WTC11 (cell line): ENCODE results near the gene GSDME. TPM values are rescaled to one million over a fixed set of nuclear protein-coding genes. Genes with fewer than 3 reads are reported as not detected.

Experiments
- ATAC-seq: fragments of 200-7000 bp; cut with Tn5 transposase; 2 replicates; pipeline ENCODE4 v1.10.0; 2021; ENCODE audit warnings: mild to moderate bottlenecking, moderate library complexity
- CTCF ChIA-PET: fragments of 300-600 bp; sonication (Branson Sonifier 250); formaldehyde crosslinking; loops from one replicate; lab custom pipeline; 2021; ENCODE audit warnings: antibody characterized with exemption; lab: Charles Lee
- POLR2A ChIA-PET: fragments of 350-600 bp; sonication (Branson Sonifier 250); formaldehyde crosslinking; loops from one replicate; lab custom pipeline; 2021; ENCODE audit warnings: antibody characterized with exemption; lab: Charles Lee
- DNase-seq: peaks from one replicate; pipeline ENCODE4 v3.0.0; 2021; ENCODE audit warnings: low spot score
- H3K27ac Mint-ChIP-seq: 2 replicates; pipeline ENCODE4 v1.8.0; 2021; ENCODE audit warnings: mixed read lengths
- H3K27me3 Mint-ChIP-seq: 2 replicates; pipeline ENCODE4 v1.8.0; 2021; ENCODE audit warnings: low read depth, mild to moderate bottlenecking, moderate library complexity, mixed read lengths
- H3K36me3 Mint-ChIP-seq: 2 replicates; pipeline ENCODE4 v1.8.0; 2021; ENCODE audit warnings: mixed read lengths
- H3K4me1 Mint-ChIP-seq: 2 replicates; pipeline ENCODE4 v1.8.0; 2022; ENCODE audit warnings: mixed read lengths
- H3K4me3 Mint-ChIP-seq: 2 replicates; pipeline ENCODE4 v1.8.0; 2021; ENCODE audit warnings: mild to moderate bottlenecking, moderate library complexity, mixed read lengths
- H3K9me3 Mint-ChIP-seq: 2 replicates; pipeline ENCODE4 v1.8.0; 2021; ENCODE audit warnings: mixed read lengths
- AR ChIP-seq: fragments of 250-450 bp; sonication (Bioruptor Pico); IDR thresholded peaks from 2 replicates; pipeline ENCODE4 v1.9.0; 2021; ENCODE audit warnings: mild to moderate bottlenecking
- CBFB ChIP-seq: sonication (generic); formaldehyde crosslinking; IDR thresholded peaks from 2 replicates; pipeline ENCODE4 v1.8.1; 2022; ENCODE audit warnings: mild to moderate bottlenecking, low read depth, missing genetic modification reagents
- EMX1 ChIP-seq: fragments of 250-450 bp; sonication (Bioruptor Pico); IDR thresholded peaks from 2 replicates; pipeline ENCODE4 v1.8.0; 2021; ENCODE audit warnings: mild to moderate bottlenecking
- FOXJ3 ChIP-seq: sonication (generic); formaldehyde crosslinking; IDR thresholded peaks from 2 replicates; pipeline ENCODE4 v1.9.0; 2021; ENCODE audit warnings: missing genetic modification reagents, mild to moderate bottlenecking, borderline replicate concordance
- GRHL2 ChIP-seq: fragments of 250-450 bp; sonication (Bioruptor Pico); IDR thresholded peaks from 2 replicates; pipeline ENCODE4 v1.8.0; 2022; ENCODE audit warnings: mild to moderate bottlenecking, moderate library complexity; ENCODE audit not compliant: insufficient replicate concordance, severe bottlenecking
- MXD4 ChIP-seq: fragments of 250-450 bp; sonication (Bioruptor Pico); IDR thresholded peaks from 2 replicates; pipeline ENCODE4 v1.8.0; 2021; ENCODE audit warnings: mild to moderate bottlenecking, moderate library complexity, borderline replicate concordance
- NFE2L1 ChIP-seq: sonication (generic); formaldehyde crosslinking; IDR thresholded peaks from 2 replicates; pipeline ENCODE4 v1.8.1; 2023; ENCODE audit warnings: missing genetic modification reagents
- NR2C2 ChIP-seq: sonication (generic); formaldehyde crosslinking; IDR thresholded peaks from 2 replicates; pipeline ENCODE4 v1.8.0; 2022; ENCODE audit warnings: mild to moderate bottlenecking, missing genetic modification reagents
- RELA ChIP-seq: sonication (generic); formaldehyde crosslinking; IDR thresholded peaks from 2 replicates; pipeline ENCODE4 v1.8.1; 2022; ENCODE audit warnings: missing genetic modification reagents, mild to moderate bottlenecking, borderline replicate concordance
- SMAD3 ChIP-seq: sonication (generic); formaldehyde crosslinking; IDR thresholded peaks from 2 replicates; pipeline ENCODE4 v1.8.0; 2022; ENCODE audit warnings: missing genetic modification reagents, mild to moderate bottlenecking, borderline replicate concordance
- TCF7 ChIP-seq: sonication (generic); formaldehyde crosslinking; IDR thresholded peaks from 2 replicates; pipeline ENCODE4 v1.8.0; 2022; ENCODE audit warnings: mild to moderate bottlenecking, low read depth, missing genetic modification reagents, moderate library complexity
- TP53 ChIP-seq: sonication (generic); formaldehyde crosslinking; IDR thresholded peaks from 2 replicates; pipeline ENCODE4 v1.8.1; 2023; ENCODE audit warnings: mild to moderate bottlenecking, missing genetic modification reagents
- ZNF121 ChIP-seq: sonication (generic); formaldehyde crosslinking; IDR thresholded peaks from 2 replicates; pipeline ENCODE4 v1.8.0; 2023; ENCODE audit warnings: missing genetic modification reagents
- ZNF263 ChIP-seq: sonication (generic); formaldehyde crosslinking; IDR thresholded peaks from 2 replicates; pipeline ENCODE4 v1.8.1; 2022; ENCODE audit warnings: low read depth, mild to moderate bottlenecking, moderate library complexity, missing genetic modification reagents
- ZNF423 ChIP-seq: fragments of 250-450 bp; sonication (Bioruptor Pico); IDR thresholded peaks from 2 replicates; pipeline ENCODE4 v2.1.2; 2022; ENCODE audit warnings: mild to moderate bottlenecking, moderate library complexity
- ZNF671 ChIP-seq: fragments of 250-450 bp; sonication (Bioruptor Pico); IDR thresholded peaks from 2 replicates; pipeline ENCODE4 v1.8.0; 2021; ENCODE audit warnings: mild to moderate bottlenecking
- total RNA-seq: library from RNA; stranded (reverse); gene quantifications from 3 replicates; pipeline ENCODE4 v1.2.3, GENCODE V29; 2021
- TF ChIP-seq, protein P1 (sequence below): sonication (generic); formaldehyde crosslinking; IDR thresholded peaks from 2 replicates; pipeline ENCODE4 v1.8.0; 2023; ENCODE audit warnings: missing genetic modification reagents, mild to moderate bottlenecking, borderline replicate concordance
- TF ChIP-seq, protein P2 (sequence below): sonication (generic); formaldehyde crosslinking; conservative IDR thresholded peaks from 2 replicates; pipeline ENCODE4 v1.8.1; 2022; ENCODE audit warnings: mild to moderate bottlenecking, missing genetic modification reagents
- TF ChIP-seq, protein P3 (sequence below): sonication (generic); formaldehyde crosslinking; IDR thresholded peaks from 2 replicates; pipeline ENCODE4 v1.8.1; 2023; ENCODE audit warnings: mild to moderate bottlenecking, missing genetic modification reagents, moderate library complexity
- TF ChIP-seq, protein P4 (sequence below): sonication (generic); formaldehyde crosslinking; IDR thresholded peaks from 2 replicates; pipeline ENCODE4 v1.8.0; 2022; ENCODE audit warnings: mild to moderate bottlenecking, missing genetic modification reagents
- TF ChIP-seq, protein P5 (sequence below): sonication (generic); formaldehyde crosslinking; IDR thresholded peaks from 2 replicates; pipeline ENCODE4 v1.8.0; 2022; ENCODE audit warnings: mild to moderate bottlenecking, missing genetic modification reagents

Gene GSDME
- total RNA-seq, 1 experiment from 2014 or later, result 4.8 TPM

- TF ChIP-seq, protein P1, sequence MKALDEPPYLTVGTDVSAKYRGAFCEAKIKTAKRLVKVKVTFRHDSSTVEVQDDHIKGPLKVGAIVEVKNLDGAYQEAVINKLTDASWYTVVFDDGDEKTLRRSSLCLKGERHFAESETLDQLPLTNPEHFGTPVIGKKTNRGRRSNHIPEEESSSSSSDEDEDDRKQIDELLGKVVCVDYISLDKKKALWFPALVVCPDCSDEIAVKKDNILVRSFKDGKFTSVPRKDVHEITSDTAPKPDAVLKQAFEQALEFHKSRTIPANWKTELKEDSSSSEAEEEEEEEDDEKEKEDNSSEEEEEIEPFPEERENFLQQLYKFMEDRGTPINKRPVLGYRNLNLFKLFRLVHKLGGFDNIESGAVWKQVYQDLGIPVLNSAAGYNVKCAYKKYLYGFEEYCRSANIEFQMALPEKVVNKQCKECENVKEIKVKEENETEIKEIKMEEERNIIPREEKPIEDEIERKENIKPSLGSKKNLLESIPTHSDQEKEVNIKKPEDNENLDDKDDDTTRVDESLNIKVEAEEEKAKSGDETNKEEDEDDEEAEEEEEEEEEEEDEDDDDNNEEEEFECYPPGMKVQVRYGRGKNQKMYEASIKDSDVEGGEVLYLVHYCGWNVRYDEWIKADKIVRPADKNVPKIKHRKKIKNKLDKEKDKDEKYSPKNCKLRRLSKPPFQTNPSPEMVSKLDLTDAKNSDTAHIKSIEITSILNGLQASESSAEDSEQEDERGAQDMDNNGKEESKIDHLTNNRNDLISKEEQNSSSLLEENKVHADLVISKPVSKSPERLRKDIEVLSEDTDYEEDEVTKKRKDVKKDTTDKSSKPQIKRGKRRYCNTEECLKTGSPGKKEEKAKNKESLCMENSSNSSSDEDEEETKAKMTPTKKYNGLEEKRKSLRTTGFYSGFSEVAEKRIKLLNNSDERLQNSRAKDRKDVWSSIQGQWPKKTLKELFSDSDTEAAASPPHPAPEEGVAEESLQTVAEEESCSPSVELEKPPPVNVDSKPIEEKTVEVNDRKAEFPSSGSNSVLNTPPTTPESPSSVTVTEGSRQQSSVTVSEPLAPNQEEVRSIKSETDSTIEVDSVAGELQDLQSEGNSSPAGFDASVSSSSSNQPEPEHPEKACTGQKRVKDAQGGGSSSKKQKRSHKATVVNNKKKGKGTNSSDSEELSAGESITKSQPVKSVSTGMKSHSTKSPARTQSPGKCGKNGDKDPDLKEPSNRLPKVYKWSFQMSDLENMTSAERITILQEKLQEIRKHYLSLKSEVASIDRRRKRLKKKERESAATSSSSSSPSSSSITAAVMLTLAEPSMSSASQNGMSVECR (CRISPR knock-in tag), result no peak
- TF ChIP-seq, protein P2, sequence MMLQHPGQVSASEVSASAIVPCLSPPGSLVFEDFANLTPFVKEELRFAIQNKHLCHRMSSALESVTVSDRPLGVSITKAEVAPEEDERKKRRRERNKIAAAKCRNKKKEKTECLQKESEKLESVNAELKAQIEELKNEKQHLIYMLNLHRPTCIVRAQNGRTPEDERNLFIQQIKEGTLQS (CRISPR knock-in tag), result no peak
- no peak for TF ChIP-seq NR2C2 (CRISPR knock-in tag)
Measured at GRCh38 chr7:24777806-24778205, 20.5 kb upstream of the GSDME start (continued).

GRCh38 chr7:24773646-24774045 is 16.4 kb upstream of the GSDME start:
- CTCF ChIA-PET, result no interaction called here
- no peak overlapping the region for H3K4me3 Mint-ChIP-seq
- H3K36me3 Mint-ChIP-seq, result no peaks in the 10 kb centered on the region
- peaks cover 10% of the 10 kb centered on the region for H3K4me1 Mint-ChIP-seq
- no peak for TF ChIP-seq ZNF263 (CRISPR knock-in tag)
- TF ChIP-seq RELA (CRISPR knock-in tag), result no peak
- TF ChIP-seq, protein P3, sequence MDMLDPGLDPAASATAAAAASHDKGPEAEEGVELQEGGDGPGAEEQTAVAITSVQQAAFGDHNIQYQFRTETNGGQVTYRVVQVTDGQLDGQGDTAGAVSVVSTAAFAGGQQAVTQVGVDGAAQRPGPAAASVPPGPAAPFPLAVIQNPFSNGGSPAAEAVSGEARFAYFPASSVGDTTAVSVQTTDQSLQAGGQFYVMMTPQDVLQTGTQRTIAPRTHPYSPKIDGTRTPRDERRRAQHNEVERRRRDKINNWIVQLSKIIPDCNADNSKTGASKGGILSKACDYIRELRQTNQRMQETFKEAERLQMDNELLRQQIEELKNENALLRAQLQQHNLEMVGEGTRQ (CRISPR knock-in tag), result no peak
- no peak for TF ChIP-seq GRHL2 (CRISPR knock-in tag)
- TF ChIP-seq, protein P4, sequence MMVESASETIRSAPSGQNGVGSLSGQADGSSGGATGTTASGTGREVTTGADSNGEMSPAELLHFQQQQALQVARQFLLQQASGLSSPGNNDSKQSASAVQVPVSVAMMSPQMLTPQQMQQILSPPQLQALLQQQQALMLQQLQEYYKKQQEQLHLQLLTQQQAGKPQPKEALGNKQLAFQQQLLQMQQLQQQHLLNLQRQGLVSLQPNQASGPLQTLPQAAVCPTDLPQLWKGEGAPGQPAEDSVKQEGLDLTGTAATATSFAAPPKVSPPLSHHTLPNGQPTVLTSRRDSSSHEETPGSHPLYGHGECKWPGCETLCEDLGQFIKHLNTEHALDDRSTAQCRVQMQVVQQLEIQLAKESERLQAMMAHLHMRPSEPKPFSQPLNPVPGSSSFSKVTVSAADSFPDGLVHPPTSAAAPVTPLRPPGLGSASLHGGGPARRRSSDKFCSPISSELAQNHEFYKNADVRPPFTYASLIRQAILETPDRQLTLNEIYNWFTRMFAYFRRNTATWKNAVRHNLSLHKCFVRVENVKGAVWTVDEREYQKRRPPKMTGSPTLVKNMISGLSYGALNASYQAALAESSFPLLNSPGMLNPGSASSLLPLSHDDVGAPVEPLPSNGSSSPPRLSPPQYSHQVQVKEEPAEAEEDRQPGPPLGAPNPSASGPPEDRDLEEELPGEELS (CRISPR knock-in tag), result no peak
- TF ChIP-seq, protein P5, sequence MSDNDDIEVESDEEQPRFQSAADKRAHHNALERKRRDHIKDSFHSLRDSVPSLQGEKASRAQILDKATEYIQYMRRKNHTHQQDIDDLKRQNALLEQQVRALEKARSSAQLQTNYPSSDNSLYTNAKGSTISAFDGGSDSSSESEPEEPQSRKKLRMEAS (CRISPR knock-in tag), result no peak
- TF ChIP-seq ZNF121, result no peak
- no peak for TF ChIP-seq ZNF423 (CRISPR knock-in tag)
- no peak for TF ChIP-seq MXD4
- TF ChIP-seq, all 79 proteins: peak for 0
- POLR2A ChIA-PET, result no interaction called here
- ATAC-seq (no peak), DNase-seq (no peak)
- H3K27me3 Mint-ChIP-seq, result no peaks in the 10 kb centered on the region; the same call in 1 of the 2 replicates
- no peak overlapping the region for H3K27ac Mint-ChIP-seq
- H3K9me3 Mint-ChIP-seq, result peaks cover 4% of the 10 kb centered on the region

- H3K4me3 Mint-ChIP-seq, result no peak overlapping the region
- TF ChIP-seq CBFB (CRISPR knock-in tag) (no peak), NR2C2 (CRISPR knock-in tag) (no peak), TCF7 (CRISPR knock-in tag) (no peak), SMAD3 (no peak), ZNF671 (CRISPR knock-in tag) (no peak), FOXJ3 (CRISPR knock-in tag) (no peak), TP53 (no peak), AR (CRISPR knock-in tag) (no peak), EMX1 (CRISPR knock-in tag) (no peak), NFE2L1 (CRISPR knock-in tag) (no peak)
- H3K36me3 Mint-ChIP-seq, result no peaks in the 10 kb centered on the region
- ChIA-PET CTCF (interaction anchor here (1.3 to 2.0 kb wide), 2 partner anchors 12 to 43 kb away, joined by 3 to 5 read pairs; no protein-coding TSS in a partner anchor), POLR2A (no interaction called here)
- peaks cover 4% of the 10 kb centered on the region for H3K9me3 Mint-ChIP-seq
- no peaks in the 10 kb centered on the region; the same call in 1 of the 2 replicates for H3K27me3 Mint-ChIP-seq
- no peak overlapping the region for H3K27ac Mint-ChIP-seq
- ATAC-seq, result no peak
- DNase-seq, result no peak
- peaks cover 12% of the 10 kb centered on the region for H3K4me1 Mint-ChIP-seq
Measured at GRCh38 chr7:24769851-24770250, 12.6 kb upstream of the GSDME start.
